Measurements from ENCODE around the gene SLC35F3.
"Not testable (repeated sequence)": the region's sequence is repeated elsewhere in the genome, so short reads cannot be mapped to it uniquely, and the experiment has no call there.

The SLC35F3 gene

GRCh38 chr1:234239515-234239914, 335.0 kb downstream of the SLC35F3 start:
- H3K9me3 ChIP-seq = no peaks in the 10 kb centered on the region
- no peaks in the 10 kb centered on the region for H3K27me3 ChIP-seq (ENCODE audit: low read depth)
- in situ Hi-C loops (cut with MboI; ENCODE audit: low sequenced_read_pairs) = no loop called here
- no peaks in the 10 kb centered on the region for H3K36me3 ChIP-seq (replicated peaks)
- DNase-seq (ENCODE audit: low spot score in 2 of 2) = no peak
- H3K4me1 ChIP-seq = no peaks in the 10 kb centered on the region
- H3K4me3 ChIP-seq = no peak overlapping the region

- no peaks in the 10 kb centered on the region for H3K27me3 ChIP-seq (ENCODE audit: low read depth)
- no peak overlapping the region for H3K4me3 ChIP-seq
- no peaks in the 10 kb centered on the region for H3K9me3 ChIP-seq
- H3K4me1 ChIP-seq = no peaks in the 10 kb centered on the region
- H3K36me3 ChIP-seq (replicated peaks) = no peaks in the 10 kb centered on the region
- DNase-seq (ENCODE audit: low spot score in 2 of 2) = no peak
- in situ Hi-C loops (cut with MboI; ENCODE audit: low sequenced_read_pairs) = no loop called here
These were observed 335.5 kb downstream of the SLC35F3 start for GRCh38 chr1:234239936-234240335.

GRCh38 chr1:234240680-234241079, 336.2 kb downstream of the SLC35F3 start:
- H3K9me3 ChIP-seq = no peaks in the 10 kb centered on the region
- no peak for DNase-seq (ENCODE audit: low spot score in 2 of 2)
- no peak overlapping the region for H3K4me3 ChIP-seq
- H3K4me1 ChIP-seq = no peaks in the 10 kb centered on the region
- in situ Hi-C loops (cut with MboI; ENCODE audit: low sequenced_read_pairs) = no loop called here
- H3K36me3 ChIP-seq (replicated peaks) = no peaks in the 10 kb centered on the region
- H3K27me3 ChIP-seq (ENCODE audit: low read depth) = no peaks in the 10 kb centered on the region

- no peak for DNase-seq (ENCODE audit: low spot score in 2 of 2)
- in situ Hi-C loops (cut with MboI; ENCODE audit: low sequenced_read_pairs) = no loop called here
- H3K27me3 ChIP-seq (ENCODE audit: low read depth) = no peaks in the 10 kb centered on the region
- H3K4me1 ChIP-seq = no peaks in the 10 kb centered on the region
- H3K9me3 ChIP-seq = no peaks in the 10 kb centered on the region
- H3K4me3 ChIP-seq = no peak overlapping the region
- no peaks in the 10 kb centered on the region for H3K36me3 ChIP-seq (replicated peaks)
These were observed 337.5 kb downstream of the SLC35F3 start for GRCh38 chr1:234241941-234242490.

GRCh38 chr1:234243521-234244260, 339.2 kb downstream of the SLC35F3 start:
- Histone ChIP-seq H3K27me3 (ENCODE audit: low read depth) (no peaks in the 10 kb centered on the region), H3K9me3 (no peaks in the 10 kb centered on the region), H3K36me3 (replicated peaks) (no peaks in the 10 kb centered on the region), H3K4me1 (no peaks in the 10 kb centered on the region), H3K4me3 (no peak overlapping the region)
- in situ Hi-C loops (cut with MboI; ENCODE audit: low sequenced_read_pairs) = no loop called here
- DNase-seq (ENCODE audit: low spot score in 2 of 2) = no peak

- DNase-seq (ENCODE audit: low spot score in 2 of 2) = no peak
- H3K4me3 ChIP-seq = no peak overlapping the region
- H3K4me1 ChIP-seq = no peaks in the 10 kb centered on the region
- H3K27me3 ChIP-seq (ENCODE audit: low read depth) = no peaks in the 10 kb centered on the region
- H3K36me3 ChIP-seq (replicated peaks) = no peaks in the 10 kb centered on the region
- no peaks in the 10 kb centered on the region for H3K9me3 ChIP-seq
- in situ Hi-C loops (cut with MboI; ENCODE audit: low sequenced_read_pairs) = no loop called here
These were observed 340.0 kb downstream of the SLC35F3 start for GRCh38 chr1:234244482-234244881.

GRCh38 chr1:234246638-234247116, 342.2 kb downstream of the SLC35F3 start:
- in situ Hi-C loops (cut with MboI; ENCODE audit: low sequenced_read_pairs) = no loop called here
- no peaks in the 10 kb centered on the region for H3K27me3 ChIP-seq (ENCODE audit: low read depth)
- DNase-seq (ENCODE audit: low spot score in 2 of 2) = no peak
- H3K9me3 ChIP-seq = no peaks in the 10 kb centered on the region
- H3K4me1 ChIP-seq = no peaks in the 10 kb centered on the region
- no peaks in the 10 kb centered on the region for H3K36me3 ChIP-seq (replicated peaks)
- no peak overlapping the region for H3K4me3 ChIP-seq

GRCh38 chr1:234247746-234248145, 343.3 kb downstream of the SLC35F3 start:
- in situ Hi-C loops (cut with MboI; ENCODE audit: low sequenced_read_pairs); H3K36me3 ChIP-seq (replicated peaks); DNase-seq (ENCODE audit: low spot score in 2 of 2); H3K4me3 ChIP-seq; H3K9me3 ChIP-seq; H3K4me1 ChIP-seq; H3K27me3 ChIP-seq (ENCODE audit: low read depth): not testable (repeated sequence)

- H3K27me3 ChIP-seq (ENCODE audit: low read depth) = no peaks in the 10 kb centered on the region
- no peaks in the 10 kb centered on the region for H3K4me1 ChIP-seq
- H3K9me3 ChIP-seq = no peaks in the 10 kb centered on the region
- in situ Hi-C loops (cut with MboI; ENCODE audit: low sequenced_read_pairs) = no loop called here
- DNase-seq (ENCODE audit: low spot score in 2 of 2) = no peak
- no peak overlapping the region for H3K4me3 ChIP-seq
- H3K36me3 ChIP-seq (replicated peaks) = no peaks in the 10 kb centered on the region
These were observed 346.3 kb downstream of the SLC35F3 start for GRCh38 chr1:234250747-234251146.

- no peaks in the 10 kb centered on the region for H3K9me3 ChIP-seq
- in situ Hi-C loops (cut with MboI; ENCODE audit: low sequenced_read_pairs) = no loop called here
- no peaks in the 10 kb centered on the region for H3K36me3 ChIP-seq (replicated peaks)
- no peaks in the 10 kb centered on the region for H3K27me3 ChIP-seq (ENCODE audit: low read depth)
- H3K4me3 ChIP-seq = no peak overlapping the region
- DNase-seq (ENCODE audit: low spot score in 2 of 2) = no peak
- H3K4me1 ChIP-seq = no peaks in the 10 kb centered on the region
These were observed 349.3 kb downstream of the SLC35F3 start for GRCh38 chr1:234253732-234254131.

- in situ Hi-C loops (cut with MboI; ENCODE audit: low sequenced_read_pairs) = no loop called here
- no peak for DNase-seq (ENCODE audit: low spot score in 2 of 2)
These were observed 351.9 kb downstream of the SLC35F3 start for GRCh38 chr1:234256359-234256758.

GRCh38 chr1:234258071-234258470, 353.6 kb downstream of the SLC35F3 start:
- no peaks in the 10 kb centered on the region for H3K9me3 ChIP-seq
- DNase-seq (ENCODE audit: low spot score in 2 of 2) = no peak
- no peak overlapping the region for H3K4me3 ChIP-seq
- in situ Hi-C loops (cut with MboI; ENCODE audit: low sequenced_read_pairs) = no loop called here
- H3K27me3 ChIP-seq (ENCODE audit: low read depth) = peaks cover 4% of the 10 kb centered on the region
- no peaks in the 10 kb centered on the region for H3K4me1 ChIP-seq
- no peaks in the 10 kb centered on the region for H3K36me3 ChIP-seq (replicated peaks)

More at GRCh38 chr1:234256359-234256758, 351.9 kb downstream of the SLC35F3 start:
- Histone ChIP-seq H3K4me1 (no peaks in the 10 kb centered on the region), H3K27me3 (ENCODE audit: low read depth) (peaks cover 4% of the 10 kb centered on the region), H3K36me3 (replicated peaks) (no peaks in the 10 kb centered on the region), H3K9me3 (no peaks in the 10 kb centered on the region), H3K4me3 (no peak overlapping the region)

- no peak overlapping the region for H3K4me3 ChIP-seq
- DNase-seq (ENCODE audit: low spot score in 2 of 2) = no peak
- no peaks in the 10 kb centered on the region for H3K36me3 ChIP-seq (replicated peaks)
- H3K9me3 ChIP-seq = no peaks in the 10 kb centered on the region
- H3K4me1 ChIP-seq = no peaks in the 10 kb centered on the region
- peaks cover 4% of the 10 kb centered on the region for H3K27me3 ChIP-seq (ENCODE audit: low read depth)
- in situ Hi-C loops (cut with MboI; ENCODE audit: low sequenced_read_pairs) = no loop called here
These were observed 356.1 kb downstream of the SLC35F3 start for GRCh38 chr1:234260578-234260977.

- no peak overlapping the region for H3K4me3 ChIP-seq
- H3K4me1 ChIP-seq = no peaks in the 10 kb centered on the region
- H3K9me3 ChIP-seq = no peaks in the 10 kb centered on the region
- peaks cover 4% of the 10 kb centered on the region for H3K27me3 ChIP-seq (ENCODE audit: low read depth)
- in situ Hi-C loops (cut with MboI; ENCODE audit: low sequenced_read_pairs) = no loop called here
- H3K36me3 ChIP-seq (replicated peaks) = no peaks in the 10 kb centered on the region
- DNase-seq (ENCODE audit: low spot score in 2 of 2) = no peak
These were observed 357.1 kb downstream of the SLC35F3 start for GRCh38 chr1:234261545-234261944.
